Progenitor cell of endocrine pancreas (in vitro differentiated cells): Measurements from ENCODE around the gene NOPCHAP1. TPM values are rescaled to one million over a fixed set of nuclear protein-coding genes. Genes with fewer than 3 reads are reported as not detected.

ENCODE experiments used
- DNase-seq: peaks from one replicate; pipeline ENCODE4 v3.0.0; 2021; ENCODE audit warnings: low spot score; ENCODE audit not compliant: unreplicated experiment
- H3K27ac Mint-ChIP-seq: 2 replicates; pipeline ENCODE4 v1.8.0; 2021; ENCODE audit warnings: mild to moderate bottlenecking, moderate library complexity, mixed read lengths
- H3K27me3 Mint-ChIP-seq: 2 replicates; pipeline ENCODE4 v1.8.0; 2021; ENCODE audit warnings: mixed read lengths
- H3K36me3 Mint-ChIP-seq: 2 replicates; pipeline ENCODE4 v1.8.0; 2022; ENCODE audit warnings: mixed read lengths; ENCODE audit not compliant: insufficient read depth
- H3K4me1 Mint-ChIP-seq: 2 replicates; pipeline ENCODE4 v1.8.0; 2021; ENCODE audit warnings: low read depth, mixed read lengths
- H3K4me3 Mint-ChIP-seq: 2 replicates; pipeline ENCODE4 v1.8.0; 2021; ENCODE audit warnings: low read depth, mild to moderate bottlenecking, moderate library complexity, mixed read lengths
- H3K9me3 Mint-ChIP-seq: 2 replicates; pipeline ENCODE4 v1.8.0; 2021; ENCODE audit warnings: low read depth, mixed read lengths
- CTCF ChIP-seq: fragments of 200-600 bp; sonication (generic); IDR thresholded peaks from one replicate; pipeline ENCODE4 v1.5.0; 2021; ENCODE audit warnings: antibody characterized with exemption, mild to moderate bottlenecking; ENCODE audit not compliant: unreplicated experiment
- total RNA-seq: library from RNA; stranded (reverse); gene quantifications from 2 replicates; pipeline ENCODE4 v1.2.1, GENCODE V29; 2021

The NOPCHAP1 gene
- total RNA-seq, 1 donor from 2014 or later: 24.3 TPM

GRCh38 chr12:104956870-104957718 is 29.0 kb upstream of the NOPCHAP1 start:
- Mint-ChIP-seq H3K4me3 (peak overlapping the region; percentile 78), H3K9me3 (no peaks in the 10 kb centered on the region), H3K4me1 (peaks cover 10% of the 10 kb centered on the region), H3K27me3 (peaks cover 61% of the 10 kb centered on the region), H3K36me3 (no peaks in the 10 kb centered on the region), H3K27ac (peak overlapping the region; percentile 47)
- TF ChIP-seq CTCF: no peak
- no peak for DNase-seq

- Mint-ChIP-seq H3K4me1 (peaks cover 9% of the 10 kb centered on the region), H3K36me3 (no peaks in the 10 kb centered on the region), H3K9me3 (no peaks in the 10 kb centered on the region), H3K27me3 (peaks cover 63% of the 10 kb centered on the region), H3K4me3 (peak overlapping the region; percentile 78), H3K27ac (no peak overlapping the region)
- no peak for DNase-seq
- no peak for TF ChIP-seq CTCF
Measured at GRCh38 chr12:104957719-104958000, 28.5 kb upstream of the NOPCHAP1 start.

GRCh38 chr12:104958001-104958804 is 27.9 kb upstream of the NOPCHAP1 start, which contains the start of gene SLC41A2:
SLC41A2 (minus strand) TSS chr12:104958290; CDS start chr12:104928527, 29,763 bp downstream.
- no peaks in the 10 kb centered on the region for H3K9me3 Mint-ChIP-seq
- peak; percentile 72 for DNase-seq
- peaks cover 6% of the 10 kb centered on the region for H3K4me1 Mint-ChIP-seq
- H3K4me3 Mint-ChIP-seq: peak within 1 kb of the TSS; percentile 78
- no peak for TF ChIP-seq CTCF
- H3K36me3 Mint-ChIP-seq: no peaks in the 10 kb centered on the region
- peak within 1 kb of the TSS; percentile 89 for H3K27ac Mint-ChIP-seq
- peaks cover 64% of the 10 kb centered on the region for H3K27me3 Mint-ChIP-seq

- Mint-ChIP-seq H3K27ac (no peak overlapping the region), H3K27me3 (peaks cover 63% of the 10 kb centered on the region), H3K4me1 (peaks cover 8% of the 10 kb centered on the region), H3K9me3 (no peaks in the 10 kb centered on the region), H3K4me3 (peak overlapping the region; percentile 76), H3K36me3 (no peaks in the 10 kb centered on the region)
- DNase-seq: no peak
- no peak for TF ChIP-seq CTCF
Measured at GRCh38 chr12:104958805-104959334, 27.2 kb upstream of the NOPCHAP1 start.

- Mint-ChIP-seq H3K27ac (no peak overlapping the region), H3K9me3 (no peaks in the 10 kb centered on the region), H3K4me1 (peaks cover 8% of the 10 kb centered on the region), H3K27me3 (peaks cover 59% of the 10 kb centered on the region), H3K36me3 (no peaks in the 10 kb centered on the region), H3K4me3 (peak overlapping the region; percentile 76)
- no peak for TF ChIP-seq CTCF
- DNase-seq: no peak
Measured at GRCh38 chr12:104959335-104959841, 26.7 kb upstream of the NOPCHAP1 start.
